Tibial artery (tissue), 4 donors: Measurements from ENCODE around the gene SLC39A9.

Experiments used
- DNase-seq, 2 donors: peaks; one replicate each; pipeline ENCODE4 v3.0.0-alpha.2; 2019
- H3K27ac ChIP-seq, 2 donors: fragments of 200-600 bp; sonication (generic) in 1 of 2; 1 replicate in 1 of 2; 2 replicates in 1 of 2; pipeline ENCODE4 v1.5.1; 2018 to 2019; ENCODE audit warnings: mild to moderate bottlenecking in 1 of 2
- H3K27me3 ChIP-seq, 2 donors: fragments of 200-600 bp; sonication (generic) in 1 of 2; one replicate each; pipeline versions ENCODE4 v1.5.1 to v1.6.0; 2016 to 2019
- H3K36me3 ChIP-seq, 3 donors: fragments of 200-600 bp; sonication (generic) in 2 of 3; one replicate each; pipeline ENCODE4 v1.5.1; 2016 to 2019; ENCODE audit warnings: mild to moderate bottlenecking in 2 of 3
- H3K4me1 ChIP-seq, 4 donors: fragments of 200-600 bp; sonication (generic) in 2 of 4; 1 replicate in 3 of 4; 2 replicates in 1 of 4; pipeline ENCODE4 v1.5.1; 2016 to 2019
- H3K4me3 ChIP-seq, 2 donors: fragments of 200-600 bp; sonication (generic) in 1 of 2; 1 replicate in 1 of 2; 2 replicates in 1 of 2; pipeline ENCODE4 v1.5.1; 2018 to 2019; ENCODE audit warnings: mild to moderate bottlenecking in 2 of 2
- H3K9me3 ChIP-seq, 3 donors: fragments of 200-600 bp; sonication (generic) in 1 of 3; one replicate each; pipeline ENCODE4 v1.5.1; 2016 to 2019
- intact Hi-C: fragments of 100-400 bp; cut with DNase I; formaldehyde crosslinking; loops from one replicate; pipeline ENCODE4 v1.15.0; 2023; ENCODE audit warnings: low total_unique reads
- TF ChIP-seq, protein P1 (sequence below), 2 experiments: fragments of 200-600 bp in 1 of 2; fragments of 450-650 bp in 1 of 2; IDR thresholded peaks; one replicate each; pipeline ENCODE4 v1.5.1; 2017 to 2019; ENCODE audit warnings: antibody characterized with exemption in 2 of 2, mild to moderate bottlenecking in 1 of 2, moderate library complexity in 1 of 2

Gene SLC39A9

GRCh38 chr14:69479696-69480095 is 81.2 kb downstream of the SLC39A9 start:
- Histone ChIP-seq H3K4me3 (no peak overlapping the region), H3K27ac (no peak overlapping the region), H3K36me3 (no peaks in the 10 kb centered on the region), H3K9me3 (no peaks in the 10 kb centered on the region), H3K4me1 (peaks cover 0 to 13% (median 11%) of the 10 kb centered on the region in 4 donors), H3K27me3 (peaks cover 0 to 21% of the 10 kb centered on the region in 2 donors)
- TF ChIP-seq, protein P1, sequence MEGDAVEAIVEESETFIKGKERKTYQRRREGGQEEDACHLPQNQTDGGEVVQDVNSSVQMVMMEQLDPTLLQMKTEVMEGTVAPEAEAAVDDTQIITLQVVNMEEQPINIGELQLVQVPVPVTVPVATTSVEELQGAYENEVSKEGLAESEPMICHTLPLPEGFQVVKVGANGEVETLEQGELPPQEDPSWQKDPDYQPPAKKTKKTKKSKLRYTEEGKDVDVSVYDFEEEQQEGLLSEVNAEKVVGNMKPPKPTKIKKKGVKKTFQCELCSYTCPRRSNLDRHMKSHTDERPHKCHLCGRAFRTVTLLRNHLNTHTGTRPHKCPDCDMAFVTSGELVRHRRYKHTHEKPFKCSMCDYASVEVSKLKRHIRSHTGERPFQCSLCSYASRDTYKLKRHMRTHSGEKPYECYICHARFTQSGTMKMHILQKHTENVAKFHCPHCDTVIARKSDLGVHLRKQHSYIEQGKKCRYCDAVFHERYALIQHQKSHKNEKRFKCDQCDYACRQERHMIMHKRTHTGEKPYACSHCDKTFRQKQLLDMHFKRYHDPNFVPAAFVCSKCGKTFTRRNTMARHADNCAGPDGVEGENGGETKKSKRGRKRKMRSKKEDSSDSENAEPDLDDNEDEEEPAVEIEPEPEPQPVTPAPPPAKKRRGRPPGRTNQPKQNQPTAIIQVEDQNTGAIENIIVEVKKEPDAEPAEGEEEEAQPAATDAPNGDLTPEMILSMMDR (IDR thresholded peaks at IDR 0.05): no peak
- intact Hi-C loops: no loop called here
- DNase-seq: no peak

GRCh38 chr14:69480136-69480535 is 81.6 kb downstream of the SLC39A9 start:
- H3K9me3 ChIP-seq: no peaks in the 10 kb centered on the region
- no peak overlapping the region for H3K27ac ChIP-seq
- H3K27me3 ChIP-seq: peaks cover 0 to 25% of the 10 kb centered on the region in 2 donors
- intact Hi-C loops: no loop called here
- DNase-seq: no peak
- H3K36me3 ChIP-seq: no peaks in the 10 kb centered on the region
- H3K4me1 ChIP-seq: peaks cover 0 to 18% (median 16%) of the 10 kb centered on the region in 4 donors
- no peak overlapping the region for H3K4me3 ChIP-seq
- TF ChIP-seq, protein P1 (IDR thresholded peaks at IDR 0.05): no peak

DNA sequence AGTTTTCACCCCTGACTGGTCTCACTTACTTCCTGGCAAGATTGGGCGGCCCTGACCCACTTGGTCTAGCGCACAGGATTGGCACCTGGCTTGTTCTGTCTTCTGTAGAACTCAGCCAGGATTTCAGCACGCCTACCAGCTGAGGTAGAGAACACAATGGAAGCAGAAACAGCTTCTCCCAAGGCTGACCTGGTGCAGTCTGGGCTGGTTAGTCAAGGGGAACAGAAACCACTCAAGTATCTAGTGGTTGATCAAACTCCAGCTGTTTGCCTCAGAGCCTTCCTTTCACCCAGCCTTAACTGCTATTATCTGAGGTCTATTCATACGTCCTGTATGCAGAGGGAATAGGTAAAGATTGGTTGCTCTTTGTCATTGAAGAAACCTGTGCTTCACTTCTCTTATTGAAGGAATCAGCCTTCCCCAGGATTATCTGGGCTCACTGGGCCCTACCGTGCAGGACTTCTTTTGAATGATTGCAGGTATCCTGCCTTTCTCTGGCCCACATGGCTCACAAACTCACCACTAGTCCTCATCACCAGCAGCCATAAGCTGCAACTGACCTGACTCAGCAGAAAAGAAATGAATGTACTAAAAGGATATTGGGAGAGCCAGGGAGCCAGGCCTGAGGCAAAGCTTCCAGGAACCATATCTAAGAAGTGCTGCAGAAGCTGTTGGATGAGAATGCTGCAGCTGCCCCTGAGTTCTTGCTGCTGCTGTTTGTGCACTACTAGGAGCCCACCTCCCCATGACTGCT is 83.5 kb downstream of the SLC39A9 start:
- no peak for DNase-seq
- Histone ChIP-seq H3K9me3 (no peaks in the 10 kb centered on the region), H3K27ac (no peak overlapping the region), H3K36me3 (no peaks in the 10 kb centered on the region), H3K4me1 (peaks cover 0 to 20% (median 16%) of the 10 kb centered on the region in 4 donors), H3K27me3 (peaks cover 0 to 44% of the 10 kb centered on the region in 2 donors), H3K4me3 (no peak overlapping the region)
- TF ChIP-seq, protein P1 (IDR thresholded peaks at IDR 0.05): no peak
- intact Hi-C loops: no loop called here

DNA sequence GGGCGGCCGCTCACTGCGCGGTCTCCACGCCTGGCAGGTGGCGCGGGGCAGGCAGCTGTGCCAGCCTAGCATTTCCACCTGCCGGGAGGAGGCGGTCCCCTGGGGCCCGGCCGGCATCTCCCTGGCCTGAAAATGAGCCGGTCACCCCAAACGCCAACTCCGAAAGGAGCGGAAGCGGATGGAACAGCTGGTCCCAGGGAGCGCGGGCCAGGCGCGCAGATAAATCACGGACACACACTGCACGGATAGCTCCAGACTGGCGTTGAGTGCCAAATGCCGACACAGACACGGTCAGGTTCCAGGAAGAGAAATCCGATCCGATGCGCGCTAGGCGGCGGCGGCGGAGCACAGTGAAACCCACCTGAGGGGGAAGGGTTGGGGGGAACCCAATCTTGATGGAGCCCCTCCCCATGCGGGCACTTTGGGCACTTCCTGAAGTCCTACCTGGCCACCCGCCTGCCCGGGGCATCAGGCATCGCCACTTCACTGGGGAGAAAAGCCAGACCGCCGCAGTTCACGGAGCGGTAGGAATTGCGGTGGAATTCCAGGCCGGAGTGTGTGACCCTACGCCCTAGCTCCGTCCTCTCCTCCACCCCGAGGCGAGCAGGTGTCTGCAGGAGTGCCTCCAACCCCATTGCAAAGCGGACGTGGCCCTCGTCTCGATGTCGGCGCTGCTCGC is 85.4 kb downstream of the SLC39A9 start:
- TF ChIP-seq, protein P1 (IDR thresholded peaks at IDR 0.05): no peak
- DNase-seq: no peak
- no peaks in the 10 kb centered on the region for H3K36me3 ChIP-seq
- H3K4me3 ChIP-seq: peak overlapping the region; percentile 22 to 44
- intact Hi-C loops: no loop called here
- H3K9me3 ChIP-seq: no peaks in the 10 kb centered on the region
- no peak overlapping the region for H3K27ac ChIP-seq
- H3K27me3 ChIP-seq: peaks cover 0 to 56% of the 10 kb centered on the region in 2 donors
- H3K4me1 ChIP-seq: peaks cover 0 to 20% (median 16%) of the 10 kb centered on the region in 4 donors

- H3K4me3 ChIP-seq: peak within 1 kb of the TSS; percentile 22 to 44
- no peaks in the 10 kb centered on the region for H3K9me3 ChIP-seq
- intact Hi-C loops: no loop called here
- H3K4me1 ChIP-seq: peaks cover 0 to 20% (median 16%) of the 10 kb centered on the region in 4 donors
- no peaks in the 10 kb centered on the region for H3K36me3 ChIP-seq
- TF ChIP-seq, protein P1 (IDR thresholded peaks at IDR 0.05): no peak
- H3K27me3 ChIP-seq: peaks cover 0 to 56% of the 10 kb centered on the region in 2 donors
- DNase-seq: no peak
- H3K27ac ChIP-seq: no peak within 1 kb of the TSS
These were observed 86.2 kb downstream of the SLC39A9 start, which contains the start of gene PLEKHD1 for GRCh38 chr14:69484444-69485314. Gene PLEKHD1, plus strand, starts transcription at chr14:69484728. Its CDS starts 238 bp downstream, at chr14:69484966.
